Upper lobe of left lung (tissue), 6 donors: ENCODE data around the gene RPS6KA2. TPM values are rescaled to one million over a fixed set of nuclear protein-coding genes. Genes with fewer than 3 reads are reported as not detected.

Experiments used
- ATAC-seq, 2 donors: fragments of 200-7000 bp; cut with Tn5 transposase; one replicate each; pipeline ENCODE4 v1.9.1; 2022; ENCODE audit warnings: mild to moderate bottlenecking in 2 of 2, moderate library complexity in 2 of 2; ENCODE audit not compliant: low FRiP score in 2 of 2
- DNase-seq, 2 donors: peaks; one replicate each; pipeline ENCODE4 v3.0.0-alpha.2; 2019 to 2020
- H3K27ac ChIP-seq, 4 donors: fragments of 200-600 bp; sonication (generic); one replicate each; pipeline ENCODE4 v1.5.1; 2016 to 2019
- H3K27me3 ChIP-seq, 4 donors: fragments of 200-600 bp; sonication (generic); one replicate each; pipeline ENCODE4 v1.5.1; 2017 to 2019
- H3K36me3 ChIP-seq, 4 donors: fragments of 200-600 bp; sonication (generic); one replicate each; pipeline ENCODE4 v1.5.1; 2016 to 2019
- H3K4me1 ChIP-seq, 4 donors: fragments of 200-600 bp; sonication (generic); one replicate each; pipeline ENCODE4 v1.5.1; 2018 to 2019
- H3K4me3 ChIP-seq, 4 donors: fragments of 200-600 bp; sonication (generic); one replicate each; pipeline ENCODE4 v1.5.1; 2017 to 2019; ENCODE audit warnings: mild to moderate bottlenecking in 2 of 4, moderate library complexity in 1 of 4
- H3K9me3 ChIP-seq, 4 donors: fragments of 200-600 bp; sonication (generic); one replicate each; pipeline ENCODE4 v1.5.1; 2018 to 2019
- CTCF ChIP-seq, 6 experiments: fragments of 450-650 bp in 4 of 6; fragments of 200-600 bp in 2 of 6; sonication (generic) in 2 of 6; IDR thresholded peaks; one replicate each; pipeline ENCODE4 v1.5.1; 2016 to 2019; ENCODE audit warnings: antibody characterized with exemption in 6 of 6
- EP300 ChIP-seq, 4 donors: sonication (generic); formaldehyde crosslinking; IDR thresholded peaks; one replicate each; pipeline ENCODE4 v1.5.1; 2017; ENCODE audit warnings: antibody characterized with exemption in 4 of 4, control low read depth in 2 of 4
- POLR2A ChIP-seq, 4 donors: fragments of 450-650 bp; IDR thresholded peaks; one replicate each; pipeline ENCODE4 v1.5.1; 2016 to 2017; ENCODE audit warnings: antibody characterized with exemption in 4 of 4, mild to moderate bottlenecking in 2 of 4
- POLR2AphosphoS5 ChIP-seq, 2 donors: sonication (generic); formaldehyde crosslinking; IDR thresholded peaks; one replicate each; pipeline ENCODE4 v1.5.1; 2017; ENCODE audit warnings: antibody characterized with exemption in 2 of 2
- whole genome bisulfite sequencing, 2 donors: methylation state at CpG; one replicate each; pipeline ENCODE4 v1.1.5; 2017 to 2018; 5-methylcytosine and 5-hydroxymethylcytosine counted together
- total RNA-seq, 6 donors: library from RNA; depleted of rRNA in 4 of 6; stranded (reverse); fragments of >200 nt in 4 of 6; gene quantifications; one replicate each; pipeline versions ENCODE4 v1.1.0 to v1.2.1, GENCODE V29; 2016 to 2021
- donor health status: DM: no; HTN: no; CAD: no; lungs with moderate emphysema.
- donor health status: DM: no; HTN: yes; CAD: no; lungs with severe emphysema.

Gene RPS6KA2
- total RNA-seq, 6 donors from 2014 or later, result 101 to 233 (median 168) TPM

DNA sequence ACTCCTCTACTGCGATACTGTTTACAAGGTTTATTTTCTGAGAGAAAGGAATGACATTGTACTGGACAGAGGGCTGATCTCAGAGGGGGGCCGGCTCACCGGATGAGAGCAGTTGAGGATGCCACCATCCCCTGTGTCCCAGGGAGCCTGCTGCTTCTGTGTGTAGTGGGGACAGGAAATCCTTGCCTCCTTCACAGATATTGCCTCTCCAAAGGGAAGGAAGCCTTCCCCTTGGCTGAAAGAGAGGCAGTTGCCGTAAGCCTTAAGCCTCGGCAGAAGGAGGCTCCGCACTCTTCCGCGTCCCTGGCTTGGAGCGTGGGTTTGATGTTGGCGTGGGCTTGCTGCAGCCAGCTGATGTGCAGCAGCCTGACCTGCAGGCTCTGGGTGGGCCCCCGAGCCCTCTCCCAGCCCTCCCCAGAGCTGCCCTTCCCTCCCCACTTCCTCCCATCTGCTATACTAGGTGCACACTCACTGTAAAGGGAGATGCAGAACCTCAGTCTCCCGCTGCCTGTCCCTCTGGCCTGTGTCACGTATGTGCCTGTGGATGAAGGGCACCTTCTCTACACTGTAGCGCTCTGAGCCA lies 45.7 kb upstream of the RPS6KA2 start:
- H3K4me1 ChIP-seq, result peaks cover 5 to 21% (median 18%) of the 10 kb centered on the region in 4 donors
- no peaks in the 10 kb centered on the region for H3K9me3 ChIP-seq
- no peak overlapping the region for H3K4me3 ChIP-seq
- H3K27ac ChIP-seq, result no peak overlapping the region
- TF ChIP-seq CTCF (IDR thresholded peaks at IDR 0.05) (no peak), EP300 (IDR thresholded peaks at IDR 0.05) (no peak), POLR2AphosphoS5 (IDR thresholded peaks at IDR 0.05) (no peak), POLR2A (IDR thresholded peaks at IDR 0.05) (no peak)
- WGBS, 2 donors, result 55 to 62% methylated on average over 14 of the region's 14 CpGs
- no peaks in the 10 kb centered on the region for H3K36me3 ChIP-seq
- peaks cover 0 to 4% (median 0%) of the 10 kb centered on the region in 4 donors for H3K27me3 ChIP-seq
- no peak for DNase-seq
- no peak for ATAC-seq

DNA sequence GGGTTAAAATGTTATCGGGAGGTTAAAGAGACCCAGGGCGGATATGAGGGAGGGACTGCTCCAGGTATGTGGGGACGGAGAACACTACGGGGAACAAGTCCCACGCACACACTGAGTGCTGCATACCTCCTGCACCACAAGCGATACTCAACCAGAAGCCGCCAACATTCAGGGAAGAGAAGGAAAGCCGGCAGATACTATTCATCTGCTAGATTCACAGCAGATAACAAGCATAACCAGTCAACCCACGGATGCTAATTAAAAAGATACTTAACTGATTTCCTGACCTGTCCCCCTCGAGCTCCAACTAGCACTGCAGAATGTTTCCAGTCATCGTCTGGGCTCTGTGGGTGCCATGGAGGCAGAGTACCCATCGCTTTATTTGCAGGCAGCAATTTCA lies 45.1 kb upstream of the RPS6KA2 start:
- Histone ChIP-seq H3K4me3 (no peak overlapping the region), H3K36me3 (no peaks in the 10 kb centered on the region), H3K27me3 (peaks cover 0 to 4% (median 0%) of the 10 kb centered on the region in 4 donors), H3K27ac (no peak overlapping the region), H3K9me3 (no peaks in the 10 kb centered on the region), H3K4me1 (peaks cover 5 to 21% (median 18%) of the 10 kb centered on the region in 4 donors)
- TF ChIP-seq POLR2AphosphoS5 (IDR thresholded peaks at IDR 0.05) (no peak), EP300 (IDR thresholded peaks at IDR 0.05) (no peak), CTCF (IDR thresholded peaks at IDR 0.05) (no peak), POLR2A (IDR thresholded peaks at IDR 0.05) (no peak)
- ATAC-seq (no peak), DNase-seq (no peak)
- WGBS, 2 donors, result 39 to 50% methylated on average over 12 of the region's 12 CpGs

- no peak for DNase-seq
- ATAC-seq, result no peak
- Histone ChIP-seq H3K4me3 (no peak overlapping the region), H3K27me3 (peaks cover 0 to 4% (median 0%) of the 10 kb centered on the region in 4 donors), H3K36me3 (no peaks in the 10 kb centered on the region), H3K4me1 (peaks cover 5 to 21% (median 18%) of the 10 kb centered on the region in 4 donors), H3K27ac (no peak overlapping the region), H3K9me3 (no peaks in the 10 kb centered on the region)
- WGBS, 2 donors, result 33 to 38% methylated on average over 13 of the region's 13 CpGs
- TF ChIP-seq POLR2AphosphoS5 (IDR thresholded peaks at IDR 0.05), result no peak
- TF ChIP-seq CTCF (IDR thresholded peaks at IDR 0.05), result no peak
- no peak for TF ChIP-seq EP300 (IDR thresholded peaks at IDR 0.05)
- no peak for TF ChIP-seq POLR2A (IDR thresholded peaks at IDR 0.05)
These were observed 44.5 kb upstream of the RPS6KA2 start for GRCh38 chr6:166671434-166672081.

DNA sequence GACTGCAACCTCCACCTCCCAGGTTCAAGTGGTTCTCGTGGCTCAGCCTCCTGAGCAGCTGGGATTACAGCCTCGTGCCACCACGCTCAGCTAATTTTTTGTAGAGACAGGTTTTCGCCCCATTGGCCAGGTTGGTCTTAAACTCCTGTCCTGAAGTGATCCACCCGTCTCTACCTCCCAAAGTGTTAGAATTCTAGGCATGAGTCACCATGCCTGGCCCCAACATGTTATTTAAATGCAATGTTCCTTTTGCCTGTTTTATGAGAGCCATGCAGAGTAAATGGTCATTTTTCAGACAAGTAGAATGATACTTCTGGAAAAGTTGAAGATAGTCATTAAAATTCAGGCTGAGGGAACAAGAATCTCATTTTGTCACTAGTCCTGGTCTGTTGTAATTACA lies 43.8 kb upstream of the RPS6KA2 start:
- DNase-seq, result no peak
- Histone ChIP-seq H3K4me1 (peaks cover 5 to 21% (median 18%) of the 10 kb centered on the region in 4 donors), H3K9me3 (no peaks in the 10 kb centered on the region), H3K36me3 (no peaks in the 10 kb centered on the region), H3K27me3 (peaks cover 0 to 4% (median 0%) of the 10 kb centered on the region in 4 donors), H3K27ac (no peak overlapping the region), H3K4me3 (no peak overlapping the region)
- 83 to 92% methylated on average over 5 of the region's 5 CpGs for WGBS, 2 donors
- TF ChIP-seq CTCF (IDR thresholded peaks at IDR 0.05) (no peak), POLR2A (IDR thresholded peaks at IDR 0.05) (no peak), POLR2AphosphoS5 (IDR thresholded peaks at IDR 0.05) (no peak), EP300 (IDR thresholded peaks at IDR 0.05) (no peak)
- ATAC-seq, result no peak
